GM12878 (cell line): Measurements from ENCODE around the gene MTRFR. TPM values are rescaled to one million over a fixed set of nuclear protein-coding genes. Genes with fewer than 3 reads are reported as not detected.
A peak's percentile ranks its signal among the peaks of the same experiment; 100 is the strongest.

ENCODE experiments used
- BACH1 ChIP-seq: fragments of 450-650 bp; IDR thresholded peaks from 2 replicates; pipeline ENCODE4 v1.6.1; 2017; ENCODE audit warnings: mild to moderate bottlenecking, borderline replicate concordance
- BCLAF1 ChIP-seq: fragments of 450-650 bp; IDR thresholded peaks from 2 replicates; pipeline ENCODE4 v1.6.1; 2017; ENCODE audit warnings: antibody characterized with exemption, mild to moderate bottlenecking, moderate library complexity
- CBX5 ChIP-seq: sonication (generic); IDR thresholded peaks from 2 replicates; pipeline ENCODE4 v1.6.1; 2016; ENCODE audit warnings: low read depth, moderate library complexity, mild to moderate bottlenecking, inconsistent platforms
- CHD4 ChIP-seq: fragments of 200-600 bp; sonication (generic); IDR thresholded peaks from 2 replicates; pipeline ENCODE4 v1.6.1; 2016; ENCODE audit warnings: mild to moderate bottlenecking
- CTCF ChIP-seq, 3 experiments: IDR thresholded peaks in 2 of 3; conservative IDR thresholded peaks in 1 of 3; 2 replicates each; pipeline ENCODE4 v1.5.1; 2011; ENCODE audit warnings: low read depth in 3 of 3, low read length in 3 of 3, mild to moderate bottlenecking in 3 of 3, control low read depth in 2 of 3, moderate library complexity in 2 of 3, inconsistent platforms in 1 of 3, mixed read lengths in 1 of 3; ENCODE audit not compliant: control insufficient read depth in 2 of 3, insufficient read depth in 1 of 3; ENCODE audit errors: extremely low read depth in 1 of 3
- EP300 ChIP-seq, 2 experiments: fragments of 150-350 bp in 1 of 2; IDR thresholded peaks; 2 replicates each; pipeline ENCODE4 v1.6.1; 2011 to 2012; ENCODE audit warnings: low read depth in 2 of 2, low read length in 2 of 2, borderline replicate concordance in 1 of 2, improper control_type of control experiment in 1 of 2, inconsistent platforms in 1 of 2; ENCODE audit not compliant: control insufficient read depth in 1 of 2
- FOXK2 ChIP-seq: fragments of 450-650 bp; IDR thresholded peaks from 2 replicates; pipeline ENCODE4 v1.6.1; 2017; ENCODE audit warnings: mild to moderate bottlenecking, moderate library complexity
- GATAD2B ChIP-seq: fragments of 450-650 bp; conservative IDR thresholded peaks from 2 replicates; pipeline ENCODE4 v1.6.1; 2017; ENCODE audit warnings: low read depth, mild to moderate bottlenecking, moderate library complexity
- HDGF ChIP-seq: fragments of 450-650 bp; IDR thresholded peaks from 2 replicates; pipeline ENCODE4 v1.6.1; 2016; ENCODE audit warnings: antibody characterized with exemption
- IRF5 ChIP-seq: fragments of 450-650 bp; IDR thresholded peaks from 2 replicates; pipeline ENCODE4 v1.6.1; 2017; ENCODE audit warnings: borderline replicate concordance
- MYC ChIP-seq: IDR thresholded peaks from 2 replicates; pipeline ENCODE4 v1.6.1; 2011; ENCODE audit warnings: mild to moderate bottlenecking, low read length, moderate library complexity, inconsistent platforms; ENCODE audit not compliant: insufficient read depth, insufficient replicate concordance, insufficient read length, severe bottlenecking
- NFYA ChIP-seq: IDR thresholded peaks from 2 replicates; pipeline ENCODE4 v1.6.1; 2011; ENCODE audit warnings: low read depth, mild to moderate bottlenecking, low read length, improper control_type of control experiment, borderline replicate concordance
- NKRF ChIP-seq: fragments of 450-650 bp; conservative IDR thresholded peaks from 2 replicates; pipeline ENCODE4 v1.6.1; 2017; ENCODE audit warnings: mild to moderate bottlenecking, moderate library complexity
- PAX8 ChIP-seq: fragments of 450-650 bp; IDR thresholded peaks from 2 replicates; pipeline ENCODE4 v1.6.1; 2017; ENCODE audit warnings: mild to moderate bottlenecking, moderate library complexity
- PKNOX1 ChIP-seq: fragments of 450-650 bp; IDR thresholded peaks from 2 replicates; pipeline ENCODE4 v1.6.1; 2016; ENCODE audit warnings: mild to moderate bottlenecking
- POLR2AphosphoS2 ChIP-seq: IDR thresholded peaks from 2 replicates; pipeline ENCODE4 v1.6.1; 2011; ENCODE audit warnings: low read depth, mild to moderate bottlenecking, low read length, improper control_type of control experiment, moderate library complexity
- RFX5 ChIP-seq: IDR thresholded peaks from 2 replicates; pipeline ENCODE4 v1.6.1; 2011; ENCODE audit warnings: low read depth, low read length, improper control_type of control experiment
- SPI1 ChIP-seq: IDR thresholded peaks from 2 replicates; pipeline ENCODE4 v1.6.1; 2011; ENCODE audit warnings: low read depth, mild to moderate bottlenecking, low read length, moderate library complexity, borderline replicate concordance; ENCODE audit not compliant: insufficient read depth
- STAT1 ChIP-seq: fragments of 450-650 bp; conservative IDR thresholded peaks from 2 replicates; pipeline ENCODE4 v1.6.1; 2014; ENCODE audit warnings: antibody characterized with exemption, mild to moderate bottlenecking
- ZNF217 ChIP-seq: fragments of 450-650 bp; IDR thresholded peaks from 2 replicates; pipeline ENCODE4 v1.6.1; 2017; ENCODE audit warnings: antibody characterized with exemption, mild to moderate bottlenecking
- polyA plus RNA-seq, 11 experiments: library from polyadenylated mRNA; depleted of rRNA in 4 of 11; unstranded in 6 of 11; stranded (reverse) in 5 of 11; fragments of >200 nt; fragmentation: Nextera tagmentation in 4 of 11; fragmentation: Illumina TruSeq in 1 of 11; extraction: Ambion mirVana in 4 of 11; extraction: Trizol in 1 of 11; gene quantifications; 1 replicate in 1 of 11; 2 replicates in 10 of 11; pipeline versions ENCODE4 v1.2.1 to v1.2.3, GENCODE V29; 2011 to 2016; ENCODE audit warnings: inconsistent platforms in 2 of 11, missing spikeins in 2 of 11, low read depth in 1 of 11
- total RNA-seq, 4 experiments: library from RNA; depleted of rRNA in 3 of 4; stranded (reverse); fragments of >200 nt in 3 of 4; fragmentation: Illumina TruSeq in 1 of 4; extraction: Trizol in 1 of 4; gene quantifications; 2 replicates each; pipeline versions ENCODE4 v1.2.1 to v1.2.3, GENCODE V29; 2013 to 2021

The MTRFR gene
- total and polyA plus RNA-seq, 10 of the 15 experiments (the other 5 are each of a cell fraction or from before 2014, with no cell fraction given), result 12.2 to 33.4 (median 24.8) TPM

- TF ChIP-seq PKNOX1 (peak; percentile 94), BCLAF1 (no peak), ZNF217 (0 out of 2 replicates have a peak, but pooled peaks have one; percentile 15), CTCF (IDR thresholded peaks at IDR 0.05 in 2 of 3, conservative IDR thresholded peaks at IDR 0.05 in 1 of 3; ENCODE audit: control insufficient read depth in 2 of 3, extremely low read depth in 1 of 3, insufficient read depth in 1 of 3, low read depth in 3 of 3, low read length in 3 of 3) (no peak), RFX5 (no peak), IRF5 (no peak), NKRF (no peak), GATAD2B (no peak), PAX8 (no peak), SPI1 (peak; percentile 93), FOXK2 (no peak), EP300 (IDR thresholded peaks at IDR 0.05; ENCODE audit: borderline replicate concordance in 1 of 2, control insufficient read depth in 1 of 2, low read depth in 2 of 2, low read length in 2 of 2) (peak; percentile 91 to 94), STAT1 (no peak), BACH1 (no peak; the same call in 1 of the 2 replicates), HDGF (no peak), POLR2AphosphoS2 (no peak), NFYA (no peak), MYC (no peak), CHD4 (no peak), CBX5 (no peak)
Measured at GRCh38 chr12:123278101-123278627, 44.9 kb downstream of the MTRFR start (continued).
